Right lobe of liver (tissue), 6 donors: Measurements from ENCODE around the gene ZBED2. TPM values are rescaled to one million over a fixed set of nuclear protein-coding genes. Genes with fewer than 3 reads are reported as not detected.

Experiments
- ATAC-seq, 4 donors: fragments of 200-7000 bp; cut with Tn5 transposase; one replicate each; pipeline ENCODE4 v1.9.1; 2020; ENCODE audit warnings: mild to moderate bottlenecking in 4 of 4, moderate library complexity in 4 of 4
- DNase-seq, 3 donors: peaks; one replicate each; pipeline ENCODE4 v3.0.0-alpha.2; 2020
- H3K27ac ChIP-seq, 3 donors: fragments of 200-600 bp; one replicate each; pipeline ENCODE4 v1.8.0; 2022
- H3K27me3 ChIP-seq, 2 donors: fragments of 200-600 bp; one replicate each; pipeline ENCODE4 v1.8.0; 2022
- H3K36me3 ChIP-seq, 4 donors: fragments of 200-600 bp; sonication (generic) in 1 of 4; one replicate each; pipeline versions ENCODE4 v1.5.1 to v1.8.0; 2017 to 2022; ENCODE audit warnings: control low read depth in 1 of 4
- H3K4me1 ChIP-seq, 4 donors: fragments of 200-600 bp; sonication (generic) in 1 of 4; one replicate each; pipeline versions ENCODE4 v1.5.1 to v1.8.0; 2017 to 2022; ENCODE audit warnings: control low read depth in 1 of 4
- H3K4me3 ChIP-seq, 3 donors: fragments of 200-600 bp; one replicate each; pipeline ENCODE4 v1.8.0; 2022
- H3K9me3 ChIP-seq, 4 donors: fragments of 200-600 bp; sonication (generic) in 1 of 4; one replicate each; pipeline versions ENCODE4 v1.5.1 to v1.8.0; 2017 to 2022; ENCODE audit warnings: control low read depth in 1 of 4
- CTCF ChIP-seq, 4 donors: fragments of 200-600 bp in 3 of 4; fragments of 450-650 bp in 1 of 4; IDR thresholded peaks; one replicate each; pipeline versions ENCODE4 v1.5.1 to v1.8.0; 2016 to 2022; ENCODE audit warnings: antibody characterized with exemption in 4 of 4, mild to moderate bottlenecking in 2 of 4
- POLR2A ChIP-seq: fragments of 450-650 bp; IDR thresholded peaks from one replicate; pipeline ENCODE4 v1.6.1; 2017; ENCODE audit warnings: antibody characterized with exemption, mild to moderate bottlenecking
- WGBS: methylation state at CpG from one replicate; pipeline ENCODE4 v1.1.6; 2018; ENCODE audit warnings: low coverage, low lambda C conversion rate; ENCODE audit not compliant: insufficient coverage; ENCODE audit errors: missing lambda C conversion rate; 5-methylcytosine and 5-hydroxymethylcytosine counted together
- intact Hi-C, 2 donors: fragments of 100-400 bp; cut with DNase I; formaldehyde crosslinking; loops; one replicate each; pipeline versions ENCODE4 v1.11.2 to v1.14.1; 2022
- total RNA-seq, 6 experiments: library from RNA; depleted of rRNA in 2 of 6; stranded (reverse); fragments of >200 nt in 2 of 6; fragmentation: NEBNext Ultra II Directional in 3 of 6; extraction: Animal tissue kit (Norgen Biotek cat#: 25700) in 3 of 6; gene quantifications; one replicate each; pipeline versions ENCODE4 v1.1.0 to v1.2.4, GENCODE V29; 2016 to 2023
- donor health status: DM: no; HTN: yes; CAD: no.
- donor health status: DM: no; HTN: no; CAD: no.
- donor health status: DM: no; HTN: no; CAD: no.
- donor health status: DM: no; HTN: yes; CAD: no.
- donor health status: DM: no; HTN: yes; CAD: no.

ZBED2 gene
- total RNA-seq, 6 experiments from 2014 or later = not detected

GRCh38 chr3:111591555-111591954 lies 3.6 kb downstream of the ZBED2 start:
- H3K27ac ChIP-seq = no peak overlapping the region

GRCh38 chr3:111590143-111590491 lies 5.0 kb downstream of the ZBED2 start:
- H3K27ac ChIP-seq = no peak overlapping the region
- 100% methylated on average over 1 of the region's 1 CpG for WGBS
- H3K9me3 ChIP-seq = no peaks in the 10 kb centered on the region
- no peak overlapping the region for H3K4me3 ChIP-seq
- intact Hi-C loops = no loop called here
- H3K4me1 ChIP-seq = no peaks in the 10 kb centered on the region
- TF ChIP-seq POLR2A = no peak
- no peak for TF ChIP-seq CTCF (IDR thresholded peaks at IDR 0.05)
- ATAC-seq (no peak), DNase-seq (no peak)
- H3K27me3 ChIP-seq = no peaks in the 10 kb centered on the region
- no peaks in the 10 kb centered on the region for H3K36me3 ChIP-seq

More at GRCh38 chr3:111591555-111591954, 3.6 kb downstream of the ZBED2 start:
- Histone ChIP-seq H3K4me1 (no peaks in the 10 kb centered on the region), H3K36me3 (no peaks in the 10 kb centered on the region), H3K9me3 (no peaks in the 10 kb centered on the region), H3K4me3 (no peak overlapping the region), H3K27me3 (no peaks in the 10 kb centered on the region)
- ATAC-seq (no peak), DNase-seq (no peak)
- WGBS = 36% methylated on average over 3 of the region's 3 CpGs
- TF ChIP-seq CTCF (IDR thresholded peaks at IDR 0.05) = no peak
- TF ChIP-seq POLR2A = no peak
- intact Hi-C loops = no loop called here

GRCh38 chr3:111589303-111590142 lies 5.6 kb downstream of the ZBED2 start:
- ATAC-seq (no peak), DNase-seq (no peak)
- Histone ChIP-seq H3K4me3 (no peak overlapping the region), H3K27me3 (no peaks in the 10 kb centered on the region), H3K9me3 (no peaks in the 10 kb centered on the region), H3K4me1 (no peaks in the 10 kb centered on the region), H3K27ac (no peak overlapping the region), H3K36me3 (no peaks in the 10 kb centered on the region)
- intact Hi-C loops = no loop called here
- TF ChIP-seq POLR2A (no peak), CTCF (IDR thresholded peaks at IDR 0.05) (no peak)
- WGBS = 61% methylated on average over 2 of the region's 2 CpGs

- Histone ChIP-seq H3K27ac (no peak overlapping the region), H3K27me3 (no peaks in the 10 kb centered on the region), H3K9me3 (no peaks in the 10 kb centered on the region), H3K4me1 (no peaks in the 10 kb centered on the region), H3K4me3 (no peak overlapping the region), H3K36me3 (no peaks in the 10 kb centered on the region)
- ATAC-seq (no peak), DNase-seq (no peak)
- TF ChIP-seq POLR2A (no peak), CTCF (IDR thresholded peaks at IDR 0.05) (no peak)
- intact Hi-C loops = no loop called here
These were observed 6.6 kb downstream of the ZBED2 start for GRCh38 chr3:111588527-111588926.
